GM23248 (cell line): ENCODE data around the gene ISL1.

Experiments used
- EZH2 ChIP-seq: fragments of 200-600 bp; sonication (generic); IDR thresholded peaks from 2 replicates; pipeline ENCODE4 v1.6.1; 2018; ENCODE audit warnings: antibody characterized with exemption, mild to moderate bottlenecking; ENCODE audit not compliant: insufficient read depth, poor library complexity, severe bottlenecking
- EZH2phosphoT487 ChIP-seq: fragments of 200-600 bp; sonication (generic); IDR thresholded peaks from 2 replicates; pipeline ENCODE4 v1.6.1; 2018; ENCODE audit warnings: antibody characterized with exemption, moderate library complexity, mild to moderate bottlenecking, low read depth; ENCODE audit not compliant: insufficient read depth

GRCh38 chr5:51345106-51345505 is 38.1 kb upstream of the ISL1 start:
- TF ChIP-seq EZH2phosphoT487 (no peak), EZH2 (no peak)
